Inflammatory macrophage treated with lipopolysaccharide for 1 hour (primary cell): Measurements from ENCODE around the gene TMEM18.

ENCODE experiments used
- DNase-seq, 2 donors: peaks; one replicate each; pipeline ENCODE4 v3.0.0-alpha.2; 2020 to 2022

The TMEM18 gene

GRCh38 chr2:650343-651310, 26.6 kb downstream of the TMEM18 start:
- no peak for DNase-seq

- DNase-seq: no peak
These were observed 27.5 kb downstream of the TMEM18 start for GRCh38 chr2:649426-650342.

GRCh38 chr2:648476-649424, 28.5 kb downstream of the TMEM18 start:
- no peak for DNase-seq

GRCh38 chr2:647691-648231, 29.4 kb downstream of the TMEM18 start:
- DNase-seq: no peak

- no peak for DNase-seq
These were observed 30.1 kb downstream of the TMEM18 start for GRCh38 chr2:647003-647560.

GRCh38 chr2:644871-645270, 32.3 kb downstream of the TMEM18 start:
- DNase-seq: no peak

- DNase-seq: no peak
These were observed 33.4 kb downstream of the TMEM18 start for GRCh38 chr2:643761-644160.

- DNase-seq: no peak
These were observed 33.9 kb downstream of the TMEM18 start for GRCh38 chr2:643334-643733.

GRCh38 chr2:641872-642815, 35.1 kb downstream of the TMEM18 start:
- no peak for DNase-seq

- no peak for DNase-seq
These were observed 35.9 kb downstream of the TMEM18 start for GRCh38 chr2:641164-641871.

GRCh38 chr2:639703-640102, 37.5 kb downstream of the TMEM18 start:
- no peak for DNase-seq

- DNase-seq: no peak
These were observed 39.4 kb downstream of the TMEM18 start for GRCh38 chr2:637804-638203.

- DNase-seq: no peak
These were observed 39.8 kb downstream of the TMEM18 start for GRCh38 chr2:637406-637776.

GRCh38 chr2:636641-637405, 40.4 kb downstream of the TMEM18 start:
- DNase-seq: peak; percentile 23 to 77

- DNase-seq: no peak
These were observed 41.3 kb downstream of the TMEM18 start for GRCh38 chr2:635687-636621.

- no peak for DNase-seq
These were observed 42.4 kb downstream of the TMEM18 start for GRCh38 chr2:634636-635388.

- no peak for DNase-seq
These were observed 43.2 kb downstream of the TMEM18 start for GRCh38 chr2:634041-634440.
